UCSD-AML1 (cell line): ENCODE results near the gene MRPL43.

Source experiments
- DNase-seq: peaks from one replicate; lab custom pipeline; 2025; ENCODE audit not compliant: unreplicated experiment; lab: John Stamatoyannopoulos, UW

The MRPL43 gene

DNA sequence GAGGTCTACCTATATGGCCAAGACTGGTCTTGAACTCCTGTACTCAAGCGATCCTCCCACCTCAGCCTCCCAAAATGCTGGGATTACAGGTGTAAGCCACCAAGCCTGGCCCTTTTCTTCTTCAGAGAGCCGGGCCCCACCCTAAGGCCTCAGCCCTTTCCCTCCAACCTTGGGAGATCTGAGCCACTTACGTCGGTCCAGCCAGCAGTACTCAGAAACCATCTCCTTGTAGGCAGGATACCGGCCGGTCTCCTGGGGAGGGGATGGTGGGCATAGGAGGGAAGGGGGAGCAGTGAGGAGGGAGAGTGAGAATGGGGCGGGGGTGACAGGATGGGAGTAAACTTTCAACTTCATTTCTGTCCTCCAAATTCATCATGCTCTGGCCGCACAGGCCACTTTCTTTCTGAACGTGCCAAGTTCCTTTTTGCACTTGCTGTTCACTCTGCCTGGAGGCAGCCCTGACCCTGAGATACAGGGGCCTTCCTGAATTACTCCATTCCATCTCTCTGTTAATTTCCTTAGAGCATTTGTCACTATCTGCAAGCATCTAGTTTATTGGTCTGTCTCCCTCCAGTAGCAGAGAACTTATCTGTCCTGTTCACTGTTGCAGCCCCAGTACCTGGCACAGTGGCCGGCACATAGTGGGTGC, 33.3 kb upstream of the MRPL43 start:
- DNase-seq, result no peak

- no peak for DNase-seq
These were observed 32.1 kb upstream of the MRPL43 start for GRCh38 chr10:101019440-101019703.

GRCh38 chr10:101018600-101019439, 31.5 kb upstream of the MRPL43 start:
- DNase-seq, result peak; percentile 90

DNA sequence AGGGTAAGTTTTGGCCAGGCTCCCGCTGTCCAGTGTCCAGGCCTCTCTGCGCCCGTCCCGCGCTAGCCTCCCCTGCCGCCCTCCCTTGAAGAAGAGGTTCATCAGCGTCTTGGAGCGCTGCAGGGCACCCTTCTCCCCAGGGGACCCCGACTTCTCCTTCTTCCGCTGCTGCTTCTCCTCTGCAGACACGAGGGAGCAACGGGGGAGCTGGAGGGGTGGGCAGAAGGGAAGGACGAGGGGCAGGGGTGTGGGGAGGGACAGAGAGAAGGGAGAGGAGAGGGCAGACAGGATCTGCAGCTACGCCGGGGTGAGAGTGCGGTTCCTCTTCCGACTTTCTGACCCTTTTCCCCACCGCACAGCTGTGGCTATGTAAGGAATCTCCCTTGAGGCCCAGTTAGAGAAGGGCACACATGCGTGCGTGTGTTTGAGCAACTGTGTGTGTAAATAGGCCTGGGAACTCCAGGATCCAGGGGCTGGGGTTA, 30.9 kb upstream of the MRPL43 start:
- peak; percentile 27 for DNase-seq

DNA sequence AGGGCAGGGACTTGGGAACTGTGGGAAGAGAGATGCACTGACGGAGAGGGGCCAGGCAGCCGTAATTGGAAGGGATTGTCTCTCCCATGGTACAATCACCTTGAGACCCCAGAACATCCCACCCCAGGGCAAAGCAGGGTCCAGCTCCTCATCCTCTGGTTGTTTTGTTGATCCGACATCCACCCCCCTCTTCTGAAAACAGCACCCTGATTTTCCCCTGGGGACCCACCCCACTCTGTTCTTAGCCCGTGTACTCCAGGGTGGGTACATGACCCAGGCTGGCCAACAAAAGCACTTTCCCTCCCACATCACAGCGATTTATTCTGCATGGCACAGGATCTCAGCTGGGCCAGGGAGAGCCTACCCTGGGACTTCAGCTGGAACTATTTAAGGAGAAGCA, 29.5 kb upstream of the MRPL43 start:
- no peak for DNase-seq

GRCh38 chr10:101015582-101015973, 28.3 kb upstream of the MRPL43 start:
- DNase-seq, result no peak

- no peak for DNase-seq
These were observed 27.8 kb upstream of the MRPL43 start for GRCh38 chr10:101014966-101015581.

- DNase-seq, result peak; percentile 83
These were observed 27.1 kb upstream of the MRPL43 start for GRCh38 chr10:101014230-101014884.

- DNase-seq, result no peak
These were observed 26.1 kb upstream of the MRPL43 start for GRCh38 chr10:101013365-101013825.

DNA sequence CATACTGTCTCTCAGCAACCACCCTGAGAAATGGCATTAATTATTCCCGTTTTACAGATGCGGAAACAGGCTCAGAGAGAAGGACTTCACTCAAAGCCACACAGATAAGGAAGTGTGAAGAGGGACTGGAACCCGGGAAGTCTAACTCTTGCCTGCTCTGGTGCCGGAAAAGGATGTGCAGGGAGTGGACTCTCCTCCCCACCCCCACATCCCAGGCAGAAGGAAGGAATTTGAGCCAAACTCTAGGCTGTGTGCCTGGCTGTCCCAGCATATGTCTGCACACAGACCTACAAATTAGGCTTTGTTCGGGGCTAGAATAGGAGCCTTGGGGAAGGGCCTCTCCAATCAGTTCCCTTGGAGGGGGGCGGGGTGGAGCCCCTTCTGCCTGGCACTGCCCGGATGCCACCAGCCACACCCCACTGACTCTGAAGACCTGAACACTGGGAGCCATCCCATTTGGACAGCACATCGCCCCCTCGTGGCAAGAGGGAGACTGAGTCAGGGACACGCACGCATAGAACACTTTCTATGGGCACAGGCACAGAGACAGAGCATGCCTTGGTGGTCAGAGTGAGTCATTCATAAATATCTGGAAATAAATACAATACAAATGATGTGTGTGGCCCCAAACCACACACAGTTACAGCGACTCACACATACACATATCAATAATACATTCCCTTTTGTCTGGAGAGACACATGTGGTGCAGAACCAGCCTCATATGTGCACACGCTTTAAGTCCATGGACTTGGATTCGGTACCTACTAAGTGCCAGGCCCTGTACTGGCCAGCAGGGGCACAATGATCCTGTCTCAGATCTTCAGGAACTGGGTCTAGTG, 25.4 kb upstream of the MRPL43 start:
- peak; percentile 87 for DNase-seq

DNA sequence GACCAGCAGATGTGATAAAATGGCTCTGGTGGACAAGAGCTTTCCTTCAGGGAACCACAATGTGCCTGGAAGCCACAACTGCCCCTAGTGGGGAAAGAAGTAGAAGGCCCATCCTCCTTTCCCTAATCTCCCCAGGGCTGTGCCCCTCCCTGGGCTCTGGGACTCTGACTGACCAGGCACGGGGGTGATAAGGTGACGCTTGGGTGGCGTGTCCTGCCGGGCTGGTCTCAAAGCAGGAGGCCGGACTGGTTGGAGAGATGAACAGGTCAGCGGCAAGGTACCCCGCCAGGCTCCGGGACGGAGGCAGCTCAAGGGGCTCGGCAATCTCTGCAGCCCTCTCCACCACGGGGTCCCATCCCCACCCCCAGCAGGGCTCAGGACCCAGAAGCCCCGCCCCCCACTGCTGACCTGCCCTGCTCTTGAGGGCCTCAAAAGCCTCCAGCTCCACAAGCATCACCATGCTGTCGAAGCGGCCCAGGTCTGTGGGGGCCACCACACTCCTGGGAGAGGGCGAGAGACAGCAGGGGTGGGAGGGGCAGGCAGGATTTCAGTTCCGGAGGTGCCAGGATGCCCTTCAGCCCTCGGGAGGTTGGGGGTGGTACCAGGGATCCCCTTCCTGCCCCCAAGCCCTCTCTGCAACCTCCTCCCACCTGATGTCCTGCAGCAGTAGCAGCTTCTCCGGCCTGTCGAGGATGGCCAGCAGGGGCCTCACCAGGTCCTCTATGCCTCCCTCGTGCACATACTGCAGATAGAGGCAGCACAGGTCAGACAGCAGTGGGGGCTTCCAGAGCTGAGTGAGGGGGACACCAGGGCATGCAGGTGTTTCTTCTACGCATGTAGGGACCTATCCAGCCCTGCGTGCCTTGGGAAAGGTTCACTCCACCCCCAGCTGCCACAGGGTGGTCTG, 24.5 kb upstream of the MRPL43 start:
- peak; percentile 26 for DNase-seq

DNA sequence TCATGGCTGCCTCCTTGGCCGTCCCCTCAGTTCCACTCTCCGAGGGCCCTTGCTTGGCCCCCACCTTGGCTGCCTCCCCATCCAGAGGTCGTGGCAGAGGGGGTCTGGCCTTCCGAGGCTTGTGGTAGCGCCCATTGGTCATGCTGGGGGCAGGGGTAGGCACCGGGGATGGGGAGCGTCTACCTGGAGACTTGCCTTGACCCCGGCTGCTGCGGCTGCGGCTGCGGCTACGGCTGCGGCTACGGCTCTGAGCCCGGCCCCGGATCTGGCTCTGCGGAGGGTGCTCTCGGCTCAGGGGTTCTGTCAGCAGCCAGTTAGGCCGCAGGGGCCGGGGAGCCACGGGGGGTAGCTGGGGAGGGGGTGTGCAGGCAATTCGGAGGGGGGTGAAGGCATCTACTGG, 23.0 kb upstream of the MRPL43 start:
- DNase-seq, result no peak

DNA sequence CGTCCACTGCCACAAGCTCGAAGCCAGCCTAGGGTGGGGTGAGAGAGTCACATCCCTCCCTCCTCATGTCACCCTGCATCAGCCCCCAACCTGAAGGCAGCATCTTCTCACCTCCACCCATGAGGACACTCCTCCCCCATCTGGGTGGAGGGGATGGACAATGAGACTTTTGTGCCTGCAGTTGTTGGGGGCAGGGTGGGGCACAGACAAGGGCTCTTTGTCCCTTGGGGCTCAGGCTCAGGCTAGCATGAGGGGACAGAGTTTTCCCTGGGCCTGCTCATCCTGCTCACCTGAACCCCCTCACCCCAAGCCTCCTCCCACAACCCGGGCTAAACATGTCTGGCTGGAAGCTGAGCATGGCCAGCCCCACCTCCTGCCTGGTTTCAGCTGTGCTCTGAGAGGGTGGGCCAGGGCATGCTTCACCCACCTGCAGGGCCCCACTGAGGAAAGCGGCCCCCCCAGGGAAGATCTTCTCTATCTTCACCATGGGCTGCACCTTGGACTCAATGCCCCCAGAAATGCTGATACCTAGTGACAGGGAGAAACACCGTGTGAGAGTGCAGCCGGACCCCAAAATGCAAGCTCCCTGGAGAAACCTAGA, 21.6 kb upstream of the MRPL43 start:
- DNase-seq, result no peak

- DNase-seq, result no peak
These were observed 20.9 kb upstream of the MRPL43 start for GRCh38 chr10:101007915-101008822.

- DNase-seq, result no peak
These were observed 19.9 kb upstream of the MRPL43 start for GRCh38 chr10:101007099-101007711.

- DNase-seq, result no peak
These were observed 19.3 kb upstream of the MRPL43 start for GRCh38 chr10:101006593-101007098.

DNA sequence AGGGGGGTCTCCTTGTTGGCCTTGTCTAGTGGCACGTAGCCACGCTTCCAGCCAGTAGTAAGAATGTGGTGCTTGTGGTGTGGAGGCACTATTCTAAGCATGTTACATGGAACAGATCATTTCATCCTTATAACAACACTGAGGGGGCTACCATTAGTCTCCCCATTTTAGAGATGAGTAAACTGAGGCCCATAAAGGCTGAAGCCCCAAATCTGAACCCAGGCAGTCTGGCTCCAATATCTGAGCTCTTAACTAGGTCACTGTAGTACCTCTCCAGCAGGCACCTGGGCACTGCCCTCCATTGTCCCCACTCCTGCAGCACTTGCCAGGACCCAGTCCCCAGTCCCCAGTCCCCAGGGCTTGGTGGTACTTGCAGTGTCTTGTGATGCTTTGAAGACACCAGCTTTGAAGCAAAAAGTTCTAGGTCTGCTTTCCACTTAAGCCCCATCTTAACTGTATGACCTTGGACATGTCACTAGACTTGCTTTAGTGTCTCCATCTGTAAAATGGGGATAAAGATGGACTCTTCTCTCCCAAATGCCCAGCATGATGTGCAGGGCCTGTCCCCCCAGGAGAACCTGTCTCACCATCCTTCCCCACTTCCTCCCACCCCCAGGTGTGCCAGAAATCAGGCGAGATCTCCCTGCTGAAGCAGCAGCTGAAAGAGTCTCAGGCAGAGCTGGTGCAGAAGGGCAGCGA, 18.7 kb upstream of the MRPL43 start:
- no peak for DNase-seq
